ENCODE measurements around the gene FHOD3. TPM values are rescaled to one million over a fixed set of nuclear protein-coding genes. Genes with fewer than 3 reads are reported as not detected.

FHOD3 gene
- total and polyA plus RNA-seq, 2 of the 8 experiments (the other 6 are each of a cell fraction or from before 2014, with no cell fraction given): 9.7 to 10.5 TPM

- TF ChIP-seq, protein P1, sequence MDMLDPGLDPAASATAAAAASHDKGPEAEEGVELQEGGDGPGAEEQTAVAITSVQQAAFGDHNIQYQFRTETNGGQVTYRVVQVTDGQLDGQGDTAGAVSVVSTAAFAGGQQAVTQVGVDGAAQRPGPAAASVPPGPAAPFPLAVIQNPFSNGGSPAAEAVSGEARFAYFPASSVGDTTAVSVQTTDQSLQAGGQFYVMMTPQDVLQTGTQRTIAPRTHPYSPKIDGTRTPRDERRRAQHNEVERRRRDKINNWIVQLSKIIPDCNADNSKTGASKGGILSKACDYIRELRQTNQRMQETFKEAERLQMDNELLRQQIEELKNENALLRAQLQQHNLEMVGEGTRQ (IDR thresholded peaks at IDR 0.05; ENCODE audit: low read length): no peak
- TF ChIP-seq RNF2 (IDR thresholded peaks at IDR 0.05; ENCODE audit: borderline replicate concordance, low read depth, low read length, missing control alignments, poor library complexity, severe bottlenecking) (no peak), KDM4A (IDR thresholded peaks at IDR 0.05; ENCODE audit: low read depth, low read length, severe bottlenecking) (no peak), RBBP5 (IDR thresholded peaks at IDR 0.05; ENCODE audit: borderline replicate concordance, low read depth, low read length) (no peak), HDAC2 (IDR thresholded peaks at IDR 0.05; ENCODE audit: borderline replicate concordance in 1 of 2, low read depth in 2 of 2, low read length in 2 of 2) (no peak)
Measured at GRCh38 chr18:36580874-36581750, 283.6 kb downstream of the FHOD3 start (continued).
